Nephron (organoid): Measurements from ENCODE around the gene GADD45G.

Experiments used
- H3K27ac Mint-ChIP-seq, 3 experiments: 2 replicates each; pipeline ENCODE4 v1.8.0; 2020; ENCODE audit warnings: mixed read lengths in 3 of 3, mild to moderate bottlenecking in 2 of 3, moderate library complexity in 1 of 3
- H3K27me3 Mint-ChIP-seq: 2 replicates; pipeline ENCODE4 v1.8.0; 2021; ENCODE audit warnings: low read depth, mild to moderate bottlenecking, moderate library complexity, mixed read lengths
- H3K36me3 Mint-ChIP-seq: 2 replicates; pipeline ENCODE4 v1.8.0; 2020; ENCODE audit warnings: low read depth, mixed read lengths
- H3K4me1 Mint-ChIP-seq: 2 replicates; pipeline ENCODE4 v1.8.0; 2020; ENCODE audit warnings: mixed read lengths
- H3K4me3 Mint-ChIP-seq, 3 experiments: 2 replicates each; pipeline ENCODE4 v1.8.0; 2020; ENCODE audit warnings: mild to moderate bottlenecking in 3 of 3, mixed read lengths in 3 of 3, moderate library complexity in 2 of 3
- H3K9me3 Mint-ChIP-seq: 2 replicates; pipeline ENCODE4 v1.8.0; 2020; ENCODE audit warnings: mixed read lengths
- CTCF ChIP-seq, 3 experiments: fragments of 200-600 bp; sonication (generic); IDR thresholded peaks; one replicate each; pipeline ENCODE4 v1.5.0; 2021; ENCODE audit warnings: antibody characterized with exemption in 3 of 3; ENCODE audit not compliant: unreplicated experiment in 3 of 3

Gene GADD45G

GRCh38 chr9:89633404-89633803 is 28.6 kb downstream of the GADD45G start:
- Mint-ChIP-seq H3K27me3 (peaks cover 33% of the 10 kb centered on the region), H3K27ac (no peak overlapping the region), H3K9me3 (no peaks in the 10 kb centered on the region), H3K4me1 (peaks cover 33% of the 10 kb centered on the region), H3K36me3 (no peaks in the 10 kb centered on the region), H3K4me3 (no peak overlapping the region)
- no peak for TF ChIP-seq CTCF (IDR thresholded peaks at IDR 0.05; ENCODE audit: unreplicated experiment in 3 of 3)

- Mint-ChIP-seq H3K36me3 (no peaks in the 10 kb centered on the region), H3K27ac (no peak overlapping the region), H3K4me1 (peaks cover 33% of the 10 kb centered on the region), H3K27me3 (peaks cover 28% of the 10 kb centered on the region), H3K4me3 (no peak overlapping the region), H3K9me3 (no peaks in the 10 kb centered on the region)
- no peak for TF ChIP-seq CTCF (IDR thresholded peaks at IDR 0.05; ENCODE audit: unreplicated experiment in 3 of 3)
Measured at GRCh38 chr9:89633920-89634319, 29.1 kb downstream of the GADD45G start.

GRCh38 chr9:89634995-89635742 is 30.4 kb downstream of the GADD45G start:
- no peaks in the 10 kb centered on the region for H3K36me3 Mint-ChIP-seq
- TF ChIP-seq CTCF (IDR thresholded peaks at IDR 0.05; ENCODE audit: unreplicated experiment in 3 of 3): no peak
- no peak overlapping the region for H3K4me3 Mint-ChIP-seq
- H3K9me3 Mint-ChIP-seq: no peaks in the 10 kb centered on the region
- peak overlapping the region in 1 of 3 experiments; percentile 1 for H3K27ac Mint-ChIP-seq
- H3K4me1 Mint-ChIP-seq: peaks cover 40% of the 10 kb centered on the region
- H3K27me3 Mint-ChIP-seq: peaks cover 23% of the 10 kb centered on the region

GRCh38 chr9:89635816-89636215 is 31.0 kb downstream of the GADD45G start:
- H3K9me3 Mint-ChIP-seq: no peaks in the 10 kb centered on the region
- peaks cover 23% of the 10 kb centered on the region for H3K27me3 Mint-ChIP-seq
- no peak for TF ChIP-seq CTCF (IDR thresholded peaks at IDR 0.05; ENCODE audit: unreplicated experiment in 3 of 3)
- no peak overlapping the region for H3K27ac Mint-ChIP-seq
- no peak overlapping the region for H3K4me3 Mint-ChIP-seq
- H3K4me1 Mint-ChIP-seq: peaks cover 41% of the 10 kb centered on the region
- no peaks in the 10 kb centered on the region for H3K36me3 Mint-ChIP-seq

- no peak for TF ChIP-seq CTCF (IDR thresholded peaks at IDR 0.05; ENCODE audit: unreplicated experiment in 3 of 3)
- peaks cover 13% of the 10 kb centered on the region for H3K27me3 Mint-ChIP-seq
- H3K36me3 Mint-ChIP-seq: no peaks in the 10 kb centered on the region
- no peak overlapping the region for H3K4me3 Mint-ChIP-seq
- H3K27ac Mint-ChIP-seq: no peak overlapping the region
- no peaks in the 10 kb centered on the region for H3K9me3 Mint-ChIP-seq
- H3K4me1 Mint-ChIP-seq: peaks cover 50% of the 10 kb centered on the region
Measured at GRCh38 chr9:89637787-89638186, 33.0 kb downstream of the GADD45G start.

GRCh38 chr9:89638359-89638758 is 33.5 kb downstream of the GADD45G start:
- no peaks in the 10 kb centered on the region for H3K9me3 Mint-ChIP-seq
- peaks cover 50% of the 10 kb centered on the region for H3K4me1 Mint-ChIP-seq
- H3K27me3 Mint-ChIP-seq: peaks cover 13% of the 10 kb centered on the region
- TF ChIP-seq CTCF (IDR thresholded peaks at IDR 0.05; ENCODE audit: unreplicated experiment in 3 of 3): no peak
- no peaks in the 10 kb centered on the region for H3K36me3 Mint-ChIP-seq
- H3K4me3 Mint-ChIP-seq: peak overlapping the region in 1 of 3 experiments; percentile 43
- H3K27ac Mint-ChIP-seq: no peak overlapping the region
